Measurements from ENCODE around the gene NCAM2.

Gene NCAM2

DNA sequence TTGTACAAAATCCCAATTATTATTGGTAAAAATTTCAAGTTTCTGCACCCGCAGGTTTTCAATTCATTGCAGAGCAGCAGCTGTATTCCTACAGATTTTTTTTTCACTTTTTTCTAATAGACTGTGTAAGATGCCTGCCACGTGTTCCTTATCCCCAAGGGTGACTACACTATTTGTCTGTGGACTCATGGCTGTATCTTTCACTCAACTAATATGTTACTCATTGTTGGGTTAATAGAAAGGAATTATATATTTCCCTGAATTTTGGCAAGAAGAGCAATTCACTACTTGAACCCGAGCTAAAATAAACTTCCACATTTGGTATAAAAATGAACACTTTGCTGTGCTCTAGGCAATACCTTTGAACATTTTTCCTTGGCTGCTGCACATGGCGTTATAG, 158.7 kb downstream of the NCAM2 start:
- Histone ChIP-seq H3K4me1 (ENCODE audit: control insufficient read depth in 5 of 5, insufficient read depth in 5 of 5, low read length in 5 of 5) (no peaks in the 10 kb centered on the region), H3K9ac (ENCODE audit: low read length in 5 of 5) (no peak overlapping the region), H3K27ac (ENCODE audit: low read depth, low read length) (no peak overlapping the region), H3K27me3 (ENCODE audit: control insufficient read depth in 5 of 5, insufficient read depth in 4 of 5, low read length in 5 of 5) (peaks cover 0 to 3% (median 0%) of the 10 kb centered on the region in 5 donors), H3K9me3 (ENCODE audit: control insufficient read depth in 5 of 5, low read length in 5 of 5) (no peaks in the 10 kb centered on the region), H3K36me3 (ENCODE audit: control insufficient read depth in 5 of 5, insufficient read depth in 5 of 5, low read length in 5 of 5) (no peaks in the 10 kb centered on the region), H3K4me3 (ENCODE audit: low read depth in 1 of 5, low read length in 5 of 5) (no peak overlapping the region)

DNA sequence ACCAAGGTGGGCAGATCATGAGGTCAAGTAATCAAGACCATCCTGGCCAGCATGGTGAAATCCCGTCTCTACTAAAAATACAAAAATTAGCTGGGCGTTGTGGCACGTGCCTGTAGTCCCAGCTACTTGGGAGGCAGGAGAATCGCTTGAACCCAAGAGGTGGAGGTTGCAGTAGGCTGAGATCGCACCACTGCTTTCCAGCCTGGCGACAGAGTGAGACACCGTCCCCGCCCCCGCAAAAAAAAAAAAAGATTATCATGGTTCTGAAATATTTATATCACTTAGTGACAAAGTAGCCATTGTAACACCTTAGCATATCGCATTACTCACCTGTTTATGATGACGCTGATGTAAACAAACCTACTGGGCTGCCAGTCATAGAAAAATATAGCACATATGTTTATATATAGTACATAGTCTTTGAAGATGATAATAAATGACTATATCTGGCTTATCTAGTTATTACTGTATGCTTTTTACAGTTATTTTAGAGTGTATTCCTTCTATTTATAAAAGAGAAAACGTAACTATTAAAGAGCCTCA, 160.2 kb downstream of the NCAM2 start:
- Histone ChIP-seq H3K36me3 (ENCODE audit: control insufficient read depth in 5 of 5, insufficient read depth in 5 of 5, low read length in 5 of 5) (no peaks in the 10 kb centered on the region), H3K27ac (ENCODE audit: low read depth, low read length) (no peak overlapping the region), H3K27me3 (ENCODE audit: control insufficient read depth in 5 of 5, insufficient read depth in 4 of 5, low read length in 5 of 5) (peaks cover 0 to 3% (median 0%) of the 10 kb centered on the region in 5 donors), H3K4me1 (ENCODE audit: control insufficient read depth in 5 of 5, insufficient read depth in 5 of 5, low read length in 5 of 5) (no peaks in the 10 kb centered on the region), H3K9me3 (ENCODE audit: control insufficient read depth in 5 of 5, low read length in 5 of 5) (no peaks in the 10 kb centered on the region), H3K9ac (ENCODE audit: low read length in 5 of 5) (no peak overlapping the region), H3K4me3 (ENCODE audit: low read depth in 1 of 5, low read length in 5 of 5) (no peak overlapping the region)

DNA sequence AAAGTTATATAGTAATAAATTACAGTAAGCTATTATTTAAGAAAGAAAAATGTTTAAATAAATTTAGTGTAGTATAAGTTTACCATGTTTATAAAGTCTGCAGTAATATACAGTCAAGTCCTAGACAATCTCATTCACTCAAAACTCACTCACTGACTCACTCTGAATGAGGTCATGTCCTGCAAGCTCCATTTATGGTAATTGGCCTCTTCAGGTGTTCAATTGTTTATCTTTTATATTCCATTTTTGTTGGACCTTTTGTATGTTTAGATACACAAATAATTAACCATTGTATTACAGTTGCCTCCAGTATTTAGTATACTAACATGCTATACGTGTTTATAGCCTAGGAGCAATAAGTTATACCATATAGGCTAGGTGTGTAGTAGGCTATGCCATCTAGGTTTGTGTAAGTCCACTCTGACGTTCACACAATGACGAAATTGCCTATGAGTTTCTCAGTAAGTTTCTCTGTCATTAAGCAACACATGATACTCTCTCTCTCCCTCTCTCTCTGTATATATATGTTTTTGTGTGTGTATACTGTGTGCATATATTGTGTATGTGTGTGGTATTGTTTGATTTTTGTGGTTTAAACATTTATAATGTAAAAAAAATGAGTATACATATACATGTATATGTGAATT, 161.2 kb downstream of the NCAM2 start:
- no peak overlapping the region for H3K27ac ChIP-seq (ENCODE audit: low read depth, low read length)
- no peaks in the 10 kb centered on the region for H3K36me3 ChIP-seq (ENCODE audit: control insufficient read depth in 5 of 5, insufficient read depth in 5 of 5, low read length in 5 of 5)
- no peak overlapping the region for H3K4me3 ChIP-seq (ENCODE audit: low read depth in 1 of 5, low read length in 5 of 5)
- H3K4me1 ChIP-seq (ENCODE audit: control insufficient read depth in 5 of 5, insufficient read depth in 5 of 5, low read length in 5 of 5): no peaks in the 10 kb centered on the region
- H3K9me3 ChIP-seq (ENCODE audit: control insufficient read depth in 5 of 5, low read length in 5 of 5): no peaks in the 10 kb centered on the region
- no peaks in the 10 kb centered on the region for H3K27me3 ChIP-seq (ENCODE audit: control insufficient read depth in 5 of 5, insufficient read depth in 4 of 5, low read length in 5 of 5)
- H3K9ac ChIP-seq (ENCODE audit: low read length in 5 of 5): no peak overlapping the region

DNA sequence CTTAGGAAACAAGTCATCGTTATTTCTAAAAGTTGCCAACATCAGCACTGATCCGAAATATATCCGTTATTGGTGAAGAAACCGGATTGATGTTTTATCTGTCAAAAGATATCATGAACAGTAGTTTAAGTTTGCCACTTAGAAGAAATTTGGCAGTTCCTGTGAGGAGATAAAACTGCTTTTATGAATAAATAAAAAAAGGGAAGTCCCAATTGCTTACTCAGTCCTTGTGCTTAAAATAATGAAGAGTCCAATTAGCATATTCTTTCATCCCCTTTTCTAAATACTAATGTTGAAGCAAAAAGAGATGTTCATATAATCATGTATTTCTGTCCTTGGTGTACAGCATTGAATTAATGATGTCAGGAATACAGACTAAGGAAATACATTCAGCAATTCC, 164.6 kb downstream of the NCAM2 start:
- Histone ChIP-seq H3K9ac (ENCODE audit: low read length in 5 of 5) (no peak overlapping the region), H3K4me1 (ENCODE audit: control insufficient read depth in 5 of 5, insufficient read depth in 5 of 5, low read length in 5 of 5) (no peaks in the 10 kb centered on the region), H3K9me3 (ENCODE audit: control insufficient read depth in 5 of 5, low read length in 5 of 5) (peaks cover 0 to 2% (median 0%) of the 10 kb centered on the region in 5 donors), H3K4me3 (ENCODE audit: low read depth in 1 of 5, low read length in 5 of 5) (no peak overlapping the region), H3K27me3 (ENCODE audit: control insufficient read depth in 5 of 5, insufficient read depth in 4 of 5, low read length in 5 of 5) (no peaks in the 10 kb centered on the region), H3K27ac (ENCODE audit: low read depth, low read length) (no peak overlapping the region), H3K36me3 (ENCODE audit: control insufficient read depth in 5 of 5, insufficient read depth in 5 of 5, low read length in 5 of 5) (no peaks in the 10 kb centered on the region)

DNA sequence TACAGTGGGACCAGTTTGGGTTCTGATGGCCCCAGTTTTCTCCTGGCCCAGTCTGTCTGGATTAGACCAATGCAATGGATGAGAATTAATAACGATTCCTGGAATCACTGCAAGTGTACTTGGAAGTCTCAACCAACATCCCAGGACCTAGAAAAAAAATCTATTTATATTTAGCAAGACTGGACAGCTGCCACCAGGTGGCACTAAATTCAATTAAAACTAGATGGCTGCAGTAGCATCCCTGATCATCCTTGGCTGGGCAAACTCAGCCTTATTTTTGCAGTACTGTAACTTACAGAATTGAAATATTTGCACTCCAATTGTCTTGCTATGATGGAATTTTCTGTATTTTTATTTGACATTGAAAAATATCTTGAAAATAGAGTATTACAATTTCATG, 165.7 kb downstream of the NCAM2 start:
- H3K27ac ChIP-seq (ENCODE audit: low read depth, low read length): no peak overlapping the region
- H3K4me3 ChIP-seq (ENCODE audit: low read depth in 1 of 5, low read length in 5 of 5): no peak overlapping the region
- H3K27me3 ChIP-seq (ENCODE audit: control insufficient read depth in 5 of 5, insufficient read depth in 4 of 5, low read length in 5 of 5): no peaks in the 10 kb centered on the region
- no peaks in the 10 kb centered on the region for H3K36me3 ChIP-seq (ENCODE audit: control insufficient read depth in 5 of 5, insufficient read depth in 5 of 5, low read length in 5 of 5)
- H3K9me3 ChIP-seq (ENCODE audit: control insufficient read depth in 5 of 5, low read length in 5 of 5): peaks cover 0 to 2% (median 0%) of the 10 kb centered on the region in 5 donors
- no peak overlapping the region for H3K9ac ChIP-seq (ENCODE audit: low read length in 5 of 5)
- no peaks in the 10 kb centered on the region for H3K4me1 ChIP-seq (ENCODE audit: control insufficient read depth in 5 of 5, insufficient read depth in 5 of 5, low read length in 5 of 5)

DNA sequence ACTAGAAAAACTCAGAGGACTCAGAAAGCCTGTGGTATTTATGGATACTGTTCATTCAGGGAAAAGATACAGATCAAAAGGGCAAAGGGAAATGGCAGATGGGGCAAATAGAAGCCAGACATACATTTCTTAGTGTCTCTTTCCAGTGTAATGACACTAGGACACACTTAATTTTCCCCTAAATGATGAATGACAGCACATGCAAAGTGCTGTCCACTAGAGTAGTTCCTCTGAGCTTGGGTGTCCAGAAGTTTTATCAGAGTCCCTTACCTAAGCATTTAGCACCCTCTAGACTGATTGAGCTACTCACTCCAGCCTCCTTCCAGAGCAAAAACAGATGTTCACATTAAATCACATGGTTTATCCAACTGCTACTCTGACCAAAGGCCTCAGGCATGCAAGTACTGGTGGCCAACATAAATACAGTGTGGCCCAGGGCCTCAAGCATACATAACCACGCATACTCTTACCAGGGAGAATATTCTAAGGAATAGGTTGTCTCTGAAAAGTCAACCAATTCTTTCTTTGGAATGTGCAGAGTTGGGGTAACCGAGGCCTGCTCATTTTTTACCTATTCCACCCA, 166.9 kb downstream of the NCAM2 start:
- Histone ChIP-seq H3K9me3 (ENCODE audit: control insufficient read depth in 5 of 5, low read length in 5 of 5) (peaks cover 0 to 2% (median 0%) of the 10 kb centered on the region in 5 donors), H3K4me1 (ENCODE audit: control insufficient read depth in 5 of 5, insufficient read depth in 5 of 5, low read length in 5 of 5) (no peaks in the 10 kb centered on the region), H3K36me3 (ENCODE audit: control insufficient read depth in 5 of 5, insufficient read depth in 5 of 5, low read length in 5 of 5) (no peaks in the 10 kb centered on the region), H3K27me3 (ENCODE audit: control insufficient read depth in 5 of 5, insufficient read depth in 4 of 5, low read length in 5 of 5) (no peaks in the 10 kb centered on the region), H3K4me3 (ENCODE audit: low read depth in 1 of 5, low read length in 5 of 5) (no peak overlapping the region), H3K9ac (ENCODE audit: low read length in 5 of 5) (no peak overlapping the region), H3K27ac (ENCODE audit: low read depth, low read length) (no peak overlapping the region)

DNA sequence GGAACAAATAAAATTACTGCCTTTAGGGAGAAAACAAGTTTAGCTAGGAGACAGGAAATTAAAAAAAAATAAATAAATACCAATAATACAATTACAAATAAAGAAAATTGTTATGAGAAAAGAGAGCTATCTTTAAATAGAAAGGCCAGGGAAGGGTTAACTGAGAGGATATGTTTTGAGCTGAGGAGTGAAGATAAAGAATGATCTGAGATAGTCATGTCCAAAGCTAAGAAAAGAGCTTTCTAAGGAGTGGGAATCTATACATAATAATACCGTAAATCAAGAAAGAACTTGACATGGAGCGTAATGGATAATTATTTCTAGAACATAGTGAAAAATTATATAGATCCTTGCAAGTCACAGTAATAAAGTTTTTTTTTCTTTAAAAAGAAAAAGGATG, 176.5 kb downstream of the NCAM2 start:
- Histone ChIP-seq H3K4me1 (ENCODE audit: control insufficient read depth in 5 of 5, insufficient read depth in 5 of 5, low read length in 5 of 5) (no peaks in the 10 kb centered on the region), H3K4me3 (ENCODE audit: low read depth in 1 of 5, low read length in 5 of 5) (no peak overlapping the region), H3K9ac (ENCODE audit: low read length in 5 of 5) (no peak overlapping the region), H3K27me3 (ENCODE audit: control insufficient read depth in 5 of 5, insufficient read depth in 4 of 5, low read length in 5 of 5) (no peaks in the 10 kb centered on the region), H3K27ac (ENCODE audit: low read depth, low read length) (no peak overlapping the region), H3K9me3 (ENCODE audit: control insufficient read depth in 5 of 5, low read length in 5 of 5) (no peaks in the 10 kb centered on the region), H3K36me3 (ENCODE audit: control insufficient read depth in 5 of 5, insufficient read depth in 5 of 5, low read length in 5 of 5) (no peaks in the 10 kb centered on the region)

DNA sequence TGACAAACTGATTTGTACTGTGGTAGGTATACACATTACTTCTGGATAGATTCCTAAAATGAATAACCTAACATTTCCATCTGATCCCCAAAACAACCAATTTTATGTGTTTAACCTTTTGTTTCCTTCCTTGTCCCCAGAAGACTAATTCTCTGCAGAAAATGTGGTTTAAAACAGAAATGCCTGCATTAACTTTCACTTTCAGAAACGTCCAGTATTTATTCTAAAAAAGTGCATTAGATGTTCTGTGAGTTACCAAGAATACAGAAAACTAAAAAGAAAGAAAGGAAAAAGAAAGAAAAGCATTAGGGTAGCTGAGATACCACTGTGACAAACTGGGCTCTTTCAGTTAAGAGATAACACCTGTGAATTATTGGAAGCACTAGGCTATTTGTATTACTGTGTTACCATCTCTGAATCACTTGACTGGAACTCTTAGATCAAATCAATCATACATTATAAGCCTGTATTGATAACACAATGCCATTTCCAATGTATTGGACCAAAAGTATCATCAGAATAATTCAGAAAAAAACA, 177.7 kb downstream of the NCAM2 start:
- Histone ChIP-seq H3K9ac (ENCODE audit: low read length in 5 of 5) (no peak overlapping the region), H3K27ac (ENCODE audit: low read depth, low read length) (no peak overlapping the region), H3K9me3 (ENCODE audit: control insufficient read depth in 5 of 5, low read length in 5 of 5) (no peaks in the 10 kb centered on the region), H3K27me3 (ENCODE audit: control insufficient read depth in 5 of 5, insufficient read depth in 4 of 5, low read length in 5 of 5) (no peaks in the 10 kb centered on the region), H3K36me3 (ENCODE audit: control insufficient read depth in 5 of 5, insufficient read depth in 5 of 5, low read length in 5 of 5) (no peaks in the 10 kb centered on the region), H3K4me3 (ENCODE audit: low read depth in 1 of 5, low read length in 5 of 5) (no peak overlapping the region), H3K4me1 (ENCODE audit: control insufficient read depth in 5 of 5, insufficient read depth in 5 of 5, low read length in 5 of 5) (no peaks in the 10 kb centered on the region)

DNA sequence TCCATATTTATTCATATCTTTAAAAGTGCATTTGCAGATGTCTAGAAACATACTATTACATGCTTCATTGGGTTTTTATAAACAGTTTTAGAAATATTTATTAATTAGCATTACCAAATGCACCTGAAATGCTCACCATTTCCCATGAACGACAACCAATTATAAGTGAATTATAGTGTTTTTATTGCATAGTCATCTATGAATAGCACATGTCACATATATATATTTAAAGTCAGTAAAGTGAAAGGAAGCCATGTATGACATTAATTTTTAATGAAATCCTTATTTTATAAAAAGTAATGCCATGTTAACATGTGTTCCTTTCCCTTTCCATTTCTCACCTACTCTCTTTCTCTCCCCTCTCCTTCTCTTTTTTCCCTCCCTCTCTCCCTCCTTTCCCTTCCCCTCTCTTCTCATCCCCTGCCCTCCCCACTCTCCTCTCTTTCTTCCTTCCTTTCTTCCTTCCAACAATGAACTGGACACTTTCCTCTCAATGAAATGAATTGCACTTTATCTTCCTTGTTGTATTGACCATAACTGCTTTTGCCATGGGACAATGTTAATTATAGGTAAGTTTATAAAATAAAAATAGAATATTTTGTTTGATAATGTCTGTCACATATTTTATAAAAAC, 179.3 kb downstream of the NCAM2 start:
- no peaks in the 10 kb centered on the region for H3K4me1 ChIP-seq (ENCODE audit: control insufficient read depth in 5 of 5, insufficient read depth in 5 of 5, low read length in 5 of 5)
- H3K4me3 ChIP-seq (ENCODE audit: low read depth in 1 of 5, low read length in 5 of 5): no peak overlapping the region
- no peaks in the 10 kb centered on the region for H3K27me3 ChIP-seq (ENCODE audit: control insufficient read depth in 5 of 5, insufficient read depth in 4 of 5, low read length in 5 of 5)
- no peak overlapping the region for H3K27ac ChIP-seq (ENCODE audit: low read depth, low read length)
- no peaks in the 10 kb centered on the region for H3K36me3 ChIP-seq (ENCODE audit: control insufficient read depth in 5 of 5, insufficient read depth in 5 of 5, low read length in 5 of 5)
- no peaks in the 10 kb centered on the region for H3K9me3 ChIP-seq (ENCODE audit: control insufficient read depth in 5 of 5, low read length in 5 of 5)
- H3K9ac ChIP-seq (ENCODE audit: low read length in 5 of 5): no peak overlapping the region

DNA sequence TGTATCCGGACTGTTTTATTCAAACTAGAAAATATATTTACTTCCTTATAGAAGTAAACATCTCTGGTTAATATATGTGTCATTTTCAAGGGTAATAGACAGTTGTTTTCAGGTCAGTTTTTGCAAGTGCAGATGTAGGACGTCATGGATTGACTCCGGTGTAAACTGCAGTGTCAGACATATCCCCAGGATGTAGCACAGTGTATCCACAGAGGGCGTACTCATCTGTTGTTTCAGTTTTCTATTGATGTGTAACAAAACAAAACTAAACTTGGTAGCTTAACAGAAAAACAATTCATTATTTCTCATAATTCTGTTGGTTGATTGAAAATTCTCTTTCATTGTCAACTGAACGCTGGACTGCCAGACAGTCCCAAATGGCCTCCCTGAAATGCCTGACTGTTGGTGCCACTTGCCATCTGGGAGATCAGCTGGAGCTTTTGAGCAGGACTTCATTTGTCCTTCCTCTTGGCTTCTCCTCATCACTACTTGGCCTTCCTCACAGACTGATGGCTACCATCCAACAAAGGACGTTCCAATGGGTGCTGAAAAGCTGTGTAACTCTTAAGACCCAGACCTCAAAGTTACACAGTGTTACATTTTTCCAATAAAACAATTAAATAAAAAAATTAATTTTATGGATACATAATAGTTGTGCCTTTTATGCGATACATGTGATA, 181.6 kb downstream of the NCAM2 start:
- H3K4me1 ChIP-seq (ENCODE audit: control insufficient read depth in 5 of 5, insufficient read depth in 5 of 5, low read length in 5 of 5): no peaks in the 10 kb centered on the region
- H3K27ac ChIP-seq (ENCODE audit: low read depth, low read length): no peak overlapping the region
- no peak overlapping the region for H3K9ac ChIP-seq (ENCODE audit: low read length in 5 of 5)
- no peak overlapping the region for H3K4me3 ChIP-seq (ENCODE audit: low read depth in 1 of 5, low read length in 5 of 5)
- no peaks in the 10 kb centered on the region for H3K27me3 ChIP-seq (ENCODE audit: control insufficient read depth in 5 of 5, insufficient read depth in 4 of 5, low read length in 5 of 5)
- no peaks in the 10 kb centered on the region for H3K9me3 ChIP-seq (ENCODE audit: control insufficient read depth in 5 of 5, low read length in 5 of 5)
- no peaks in the 10 kb centered on the region for H3K36me3 ChIP-seq (ENCODE audit: control insufficient read depth in 5 of 5, insufficient read depth in 5 of 5, low read length in 5 of 5)
